Stimulated activated naive B cell treated with anti-CD40 and anti-IgM and Interleukin-4, amounts not matched to agents 10 μg/mL and 1 μg/mL and 100 μg/mL, for 72 hours (primary cell): ENCODE results near the gene PCDH17.

Experiments
- ATAC-seq, 2 donors: fragments of 150-1000 bp; cut with Tn5 transposase; replicated peaks; 2 replicates each; pipeline ENCODE4 v1.10.0; 2021; ENCODE audit warnings: moderate library complexity in 1 of 2
- DNase-seq: peaks from one replicate; pipeline ENCODE4 v3.0.0; 2021
- H3K27ac Mint-ChIP-seq: one replicate; pipeline ENCODE4 v1.8.0; 2022; ENCODE audit warnings: mild to moderate bottlenecking, mixed read lengths
- H3K27me3 Mint-ChIP-seq, 2 donors: one replicate each; pipeline ENCODE4 v1.8.0; 2022; ENCODE audit warnings: mixed read lengths in 2 of 2
- H3K36me3 Mint-ChIP-seq, 2 donors: one replicate each; pipeline ENCODE4 v1.8.0; 2022; ENCODE audit warnings: mixed read lengths in 2 of 2, mild to moderate bottlenecking in 1 of 2
- H3K4me1 Mint-ChIP-seq, 2 donors: one replicate each; pipeline ENCODE4 v1.8.0; 2022; ENCODE audit warnings: mixed read lengths in 2 of 2, mild to moderate bottlenecking in 1 of 2
- H3K4me3 Mint-ChIP-seq, 2 donors: one replicate each; pipeline ENCODE4 v1.8.0; 2022; ENCODE audit warnings: mild to moderate bottlenecking in 2 of 2, mixed read lengths in 2 of 2, moderate library complexity in 1 of 2
- H3K9me3 Mint-ChIP-seq, 2 donors: one replicate each; pipeline ENCODE4 v1.8.0; 2022; ENCODE audit warnings: mixed read lengths in 2 of 2, mild to moderate bottlenecking in 1 of 2

Gene PCDH17, protein sequence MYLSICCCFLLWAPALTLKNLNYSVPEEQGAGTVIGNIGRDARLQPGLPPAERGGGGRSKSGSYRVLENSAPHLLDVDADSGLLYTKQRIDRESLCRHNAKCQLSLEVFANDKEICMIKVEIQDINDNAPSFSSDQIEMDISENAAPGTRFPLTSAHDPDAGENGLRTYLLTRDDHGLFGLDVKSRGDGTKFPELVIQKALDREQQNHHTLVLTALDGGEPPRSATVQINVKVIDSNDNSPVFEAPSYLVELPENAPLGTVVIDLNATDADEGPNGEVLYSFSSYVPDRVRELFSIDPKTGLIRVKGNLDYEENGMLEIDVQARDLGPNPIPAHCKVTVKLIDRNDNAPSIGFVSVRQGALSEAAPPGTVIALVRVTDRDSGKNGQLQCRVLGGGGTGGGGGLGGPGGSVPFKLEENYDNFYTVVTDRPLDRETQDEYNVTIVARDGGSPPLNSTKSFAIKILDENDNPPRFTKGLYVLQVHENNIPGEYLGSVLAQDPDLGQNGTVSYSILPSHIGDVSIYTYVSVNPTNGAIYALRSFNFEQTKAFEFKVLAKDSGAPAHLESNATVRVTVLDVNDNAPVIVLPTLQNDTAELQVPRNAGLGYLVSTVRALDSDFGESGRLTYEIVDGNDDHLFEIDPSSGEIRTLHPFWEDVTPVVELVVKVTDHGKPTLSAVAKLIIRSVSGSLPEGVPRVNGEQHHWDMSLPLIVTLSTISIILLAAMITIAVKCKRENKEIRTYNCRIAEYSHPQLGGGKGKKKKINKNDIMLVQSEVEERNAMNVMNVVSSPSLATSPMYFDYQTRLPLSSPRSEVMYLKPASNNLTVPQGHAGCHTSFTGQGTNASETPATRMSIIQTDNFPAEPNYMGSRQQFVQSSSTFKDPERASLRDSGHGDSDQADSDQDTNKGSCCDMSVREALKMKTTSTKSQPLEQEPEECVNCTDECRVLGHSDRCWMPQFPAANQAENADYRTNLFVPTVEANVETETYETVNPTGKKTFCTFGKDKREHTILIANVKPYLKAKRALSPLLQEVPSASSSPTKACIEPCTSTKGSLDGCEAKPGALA (N-terminal part only)

DNA sequence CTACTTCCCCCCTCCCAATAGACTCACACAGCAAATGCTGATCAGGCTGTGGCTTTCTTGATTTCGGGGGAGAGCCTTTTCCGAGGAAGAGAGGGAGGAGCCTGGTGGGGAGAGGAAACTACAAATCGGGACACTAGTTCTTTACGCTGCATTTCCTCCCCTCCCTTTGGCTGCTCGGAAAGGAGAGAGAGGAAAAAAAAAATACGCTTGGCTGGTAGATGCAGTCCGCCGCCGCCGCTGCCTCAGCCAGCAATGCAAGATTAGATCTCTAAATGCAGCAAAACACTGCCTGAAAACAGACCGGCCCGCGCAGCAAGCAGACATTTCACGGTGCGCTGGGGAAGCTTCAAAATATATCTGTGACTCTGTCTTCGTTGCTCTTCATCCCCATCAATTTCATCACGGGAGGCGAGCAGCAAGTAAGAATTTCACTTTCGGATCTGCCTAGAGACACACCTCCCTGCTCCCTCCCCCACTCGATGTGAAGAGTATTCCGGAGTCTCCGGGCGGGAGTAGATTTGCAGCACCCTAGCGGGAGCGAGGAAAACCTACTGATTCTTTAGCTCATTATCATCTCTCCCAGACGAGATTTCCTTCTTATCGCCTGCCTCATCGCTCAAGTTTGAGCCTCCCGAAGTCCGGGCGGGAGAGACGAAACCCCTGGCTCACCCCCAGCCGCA is at the start of gene PCDH17:
TSS of gene PCDH17 (plus strand) at position 149 of the 680 bp plus-strand sequence. CDS start 803 bp downstream, outside the sequence.
- ATAC-seq = peak in 1 of 2 donors; percentile 11
- Mint-ChIP-seq H3K27me3 (peaks cover 65 to 71% of the 10 kb centered on the region in 2 donors), H3K27ac (peak within 1 kb of the TSS; percentile 82), H3K4me1 (peaks cover 23 to 54% of the 10 kb centered on the region in 2 donors), H3K36me3 (peaks cover 4 to 17% of the 10 kb centered on the region in 2 donors), H3K4me3 (peak within 1 kb of the TSS; percentile 78 to 82), H3K9me3 (peaks cover 8 to 9% of the 10 kb centered on the region in 2 donors)
- DNase-seq = no peak

DNA sequence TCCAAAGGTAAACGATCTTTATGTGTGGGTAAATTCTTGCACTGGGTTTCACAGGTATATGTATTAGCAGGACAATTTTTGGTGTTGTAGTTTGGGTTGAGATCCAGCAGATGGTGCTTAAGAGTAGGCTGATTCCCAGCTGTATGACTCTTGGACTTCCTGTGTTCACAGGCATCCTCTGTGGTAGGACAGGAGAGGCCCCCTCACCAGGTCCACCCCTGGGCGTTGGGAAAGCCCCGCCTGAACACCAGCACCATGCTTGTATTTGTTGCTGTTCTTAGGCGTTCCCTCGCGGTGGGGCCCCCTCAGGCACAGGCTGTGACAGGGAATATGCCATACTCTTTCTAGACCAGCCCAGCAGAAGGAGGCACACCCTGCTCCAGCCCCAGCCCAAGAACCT is 49.5 kb upstream of the PCDH17 start:
- peaks cover 0 to 9% of the 10 kb centered on the region in 2 donors for H3K9me3 Mint-ChIP-seq
- H3K27ac Mint-ChIP-seq = no peak overlapping the region
- no peak for ATAC-seq
- H3K4me3 Mint-ChIP-seq = no peak overlapping the region
- DNase-seq = no peak
- H3K27me3 Mint-ChIP-seq = no peaks in the 10 kb centered on the region
- no peaks in the 10 kb centered on the region for H3K36me3 Mint-ChIP-seq
- no peaks in the 10 kb centered on the region for H3K4me1 Mint-ChIP-seq

DNA sequence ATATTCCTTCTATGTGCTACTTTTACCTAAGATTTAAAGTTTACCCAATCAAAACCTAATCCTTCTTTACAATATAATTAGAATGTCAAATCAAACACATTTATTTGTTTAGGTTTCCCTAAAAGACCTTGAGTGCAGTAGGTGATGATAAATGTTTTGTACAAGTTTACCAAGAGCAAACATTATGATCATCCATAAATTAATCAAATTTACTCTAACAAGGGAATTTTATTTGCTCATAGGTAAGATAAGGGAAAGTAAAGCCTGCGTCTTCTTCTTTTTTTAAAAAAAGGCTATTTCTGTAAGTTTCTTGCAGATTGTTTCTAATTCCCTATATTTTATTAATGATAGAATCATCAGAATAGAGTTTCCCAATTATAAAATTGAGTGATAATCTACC is 48.0 kb upstream of the PCDH17 start:
- H3K4me3 Mint-ChIP-seq = no peak overlapping the region
- H3K9me3 Mint-ChIP-seq = peaks cover 0 to 9% of the 10 kb centered on the region in 2 donors
- no peaks in the 10 kb centered on the region for H3K4me1 Mint-ChIP-seq
- H3K27me3 Mint-ChIP-seq = no peaks in the 10 kb centered on the region
- DNase-seq (no peak), ATAC-seq (no peak)
- no peaks in the 10 kb centered on the region for H3K36me3 Mint-ChIP-seq
- no peak overlapping the region for H3K27ac Mint-ChIP-seq

DNA sequence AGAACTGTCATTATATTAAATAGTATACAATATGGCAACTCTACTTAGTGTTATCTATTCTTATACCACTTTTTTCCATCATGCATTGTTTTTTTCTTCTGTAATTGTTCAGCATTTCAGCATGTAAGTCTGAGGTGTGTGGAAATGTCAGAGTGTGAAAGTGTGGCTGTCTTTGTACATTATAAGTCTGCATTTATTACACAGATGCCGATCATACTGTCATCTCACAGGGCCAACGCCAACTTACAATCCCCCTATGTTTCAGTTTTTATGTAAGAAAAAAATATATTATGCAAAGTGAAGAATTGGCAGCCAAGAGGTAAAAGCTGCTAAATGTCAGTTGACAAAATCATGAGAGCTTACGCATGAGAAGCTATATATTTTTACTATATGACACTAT is 42.9 kb upstream of the PCDH17 start:
- Mint-ChIP-seq H3K36me3 (no peaks in the 10 kb centered on the region), H3K27ac (no peak overlapping the region), H3K4me1 (no peaks in the 10 kb centered on the region), H3K4me3 (no peak overlapping the region), H3K27me3 (no peaks in the 10 kb centered on the region), H3K9me3 (peaks cover 3% of the 10 kb centered on the region in 2 donors)
- ATAC-seq (no peak), DNase-seq (no peak)

DNA sequence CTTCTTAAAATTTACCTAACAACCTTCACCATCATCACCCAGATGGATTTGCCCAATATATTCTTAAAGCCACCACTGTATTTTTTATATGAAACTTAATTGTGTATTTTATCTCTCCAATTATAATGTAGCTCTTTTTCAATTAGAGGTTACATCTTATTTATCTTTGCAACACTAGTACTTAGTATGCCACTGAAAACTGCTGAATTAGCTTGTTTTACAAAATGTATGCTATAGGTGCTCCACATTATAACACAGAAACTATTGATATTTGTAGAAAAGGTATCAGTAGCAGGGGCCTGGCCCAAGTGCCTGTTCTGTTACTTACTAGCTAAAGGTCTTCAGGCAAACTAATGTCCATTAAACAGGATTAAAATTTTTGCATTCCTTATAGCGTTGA is 35.8 kb upstream of the PCDH17 start:
- Mint-ChIP-seq H3K27me3 (no peaks in the 10 kb centered on the region), H3K4me1 (no peaks in the 10 kb centered on the region), H3K4me3 (no peak overlapping the region), H3K9me3 (peaks cover 0 to 3% of the 10 kb centered on the region in 2 donors), H3K27ac (no peak overlapping the region), H3K36me3 (no peaks in the 10 kb centered on the region)
- ATAC-seq (no peak), DNase-seq (no peak)

DNA sequence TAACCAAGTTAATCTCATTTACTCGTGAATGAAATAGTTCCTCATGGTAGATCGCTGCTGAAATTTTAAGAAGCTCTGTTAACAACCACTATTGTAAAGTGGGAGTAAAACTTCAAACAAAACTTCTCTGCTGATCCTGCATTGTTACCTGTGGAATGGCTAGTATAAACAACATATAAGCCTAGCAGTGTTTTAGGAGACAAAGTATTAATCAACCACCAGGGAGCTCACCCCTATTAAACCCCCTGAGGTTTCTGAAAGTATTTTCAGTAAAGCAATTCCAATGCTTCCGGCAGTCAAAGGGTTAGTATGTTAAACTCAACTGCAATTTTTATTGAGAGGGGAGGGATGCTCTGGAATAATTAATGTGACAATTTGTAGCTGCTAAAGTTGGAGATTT is 30.0 kb upstream of the PCDH17 start:
- DNase-seq (no peak), ATAC-seq (no peak)
- H3K27me3 Mint-ChIP-seq = no peaks in the 10 kb centered on the region
- no peak overlapping the region for H3K27ac Mint-ChIP-seq
- H3K4me1 Mint-ChIP-seq = no peaks in the 10 kb centered on the region
- no peak overlapping the region for H3K4me3 Mint-ChIP-seq
- no peaks in the 10 kb centered on the region for H3K36me3 Mint-ChIP-seq
- H3K9me3 Mint-ChIP-seq = no peaks in the 10 kb centered on the region

DNA sequence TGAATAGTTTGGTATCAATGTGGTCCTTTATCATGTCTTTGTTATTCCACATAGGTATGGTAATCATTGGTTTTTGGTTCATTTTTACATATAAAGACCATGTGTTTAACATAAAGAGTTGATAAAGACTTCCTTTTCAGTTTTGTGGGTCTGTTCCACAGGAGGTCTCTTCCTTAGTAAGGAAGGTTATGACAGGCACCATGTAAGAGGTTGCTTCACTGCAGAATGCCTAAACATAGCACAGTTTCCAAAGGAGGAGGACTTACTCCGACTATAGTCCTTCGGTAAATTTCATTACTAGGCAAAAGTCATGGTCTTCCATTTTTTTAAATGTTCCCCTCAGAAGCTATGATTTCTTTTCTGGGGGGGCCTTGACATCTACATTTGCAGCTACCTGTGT is 27.1 kb upstream of the PCDH17 start:
- no peak for ATAC-seq
- no peaks in the 10 kb centered on the region for H3K9me3 Mint-ChIP-seq
- H3K27ac Mint-ChIP-seq = no peak overlapping the region
- DNase-seq = no peak
- no peak overlapping the region for H3K4me3 Mint-ChIP-seq
- H3K27me3 Mint-ChIP-seq = no peaks in the 10 kb centered on the region
- H3K36me3 Mint-ChIP-seq = no peaks in the 10 kb centered on the region
- no peaks in the 10 kb centered on the region for H3K4me1 Mint-ChIP-seq

DNA sequence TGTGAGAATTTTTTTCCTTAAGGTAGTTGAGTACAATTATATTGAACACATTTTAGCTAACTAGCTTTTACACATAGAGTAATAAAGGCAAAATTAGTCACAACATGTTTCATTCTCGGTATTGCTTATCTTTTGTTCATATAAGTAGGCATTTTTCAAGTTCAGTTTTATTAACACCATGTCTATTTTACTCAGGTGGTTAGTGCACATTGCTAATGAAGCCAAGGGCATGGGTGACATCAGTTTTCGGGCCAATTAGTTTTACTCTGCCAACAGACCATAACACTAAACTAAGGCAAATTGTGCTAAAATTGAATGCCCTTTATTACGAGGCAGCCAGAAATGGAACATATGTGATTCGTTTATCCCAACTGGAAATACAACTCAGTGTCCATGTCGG is 19.6 kb upstream of the PCDH17 start:
- no peaks in the 10 kb centered on the region for H3K36me3 Mint-ChIP-seq
- ATAC-seq = no peak

DNA sequence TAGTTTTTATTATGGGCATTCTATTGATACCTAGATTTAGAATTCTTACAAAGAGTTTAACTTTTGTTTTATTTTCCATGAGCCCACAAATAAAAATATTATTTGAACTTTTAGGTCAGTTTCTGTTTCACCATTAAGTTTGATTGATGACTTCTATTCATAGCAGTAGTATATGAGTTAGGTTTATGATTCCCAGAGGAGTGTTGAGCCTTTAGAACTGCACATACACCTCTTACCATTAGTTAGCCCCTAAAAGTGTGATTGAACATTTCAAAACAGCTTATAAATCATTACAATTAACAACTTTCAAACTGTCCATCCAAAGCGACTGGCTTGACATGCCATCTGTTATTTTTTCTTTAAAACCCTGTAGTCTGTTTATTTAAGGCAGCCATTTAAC is 19.0 kb upstream of the PCDH17 start:
- H3K4me3 Mint-ChIP-seq = no peak overlapping the region
- H3K36me3 Mint-ChIP-seq = no peaks in the 10 kb centered on the region
- no peak for DNase-seq
- H3K27ac Mint-ChIP-seq = no peak overlapping the region
- H3K9me3 Mint-ChIP-seq = no peaks in the 10 kb centered on the region
- H3K4me1 Mint-ChIP-seq = no peaks in the 10 kb centered on the region
- ATAC-seq = no peak
- no peaks in the 10 kb centered on the region for H3K27me3 Mint-ChIP-seq

More for the DNA sequence above, 19.6 kb upstream of the PCDH17 start:
- DNase-seq = no peak
- no peaks in the 10 kb centered on the region for H3K9me3 Mint-ChIP-seq
- no peaks in the 10 kb centered on the region for H3K27me3 Mint-ChIP-seq
- no peak overlapping the region for H3K4me3 Mint-ChIP-seq
- H3K27ac Mint-ChIP-seq = no peak overlapping the region
- H3K4me1 Mint-ChIP-seq = no peaks in the 10 kb centered on the region

DNA sequence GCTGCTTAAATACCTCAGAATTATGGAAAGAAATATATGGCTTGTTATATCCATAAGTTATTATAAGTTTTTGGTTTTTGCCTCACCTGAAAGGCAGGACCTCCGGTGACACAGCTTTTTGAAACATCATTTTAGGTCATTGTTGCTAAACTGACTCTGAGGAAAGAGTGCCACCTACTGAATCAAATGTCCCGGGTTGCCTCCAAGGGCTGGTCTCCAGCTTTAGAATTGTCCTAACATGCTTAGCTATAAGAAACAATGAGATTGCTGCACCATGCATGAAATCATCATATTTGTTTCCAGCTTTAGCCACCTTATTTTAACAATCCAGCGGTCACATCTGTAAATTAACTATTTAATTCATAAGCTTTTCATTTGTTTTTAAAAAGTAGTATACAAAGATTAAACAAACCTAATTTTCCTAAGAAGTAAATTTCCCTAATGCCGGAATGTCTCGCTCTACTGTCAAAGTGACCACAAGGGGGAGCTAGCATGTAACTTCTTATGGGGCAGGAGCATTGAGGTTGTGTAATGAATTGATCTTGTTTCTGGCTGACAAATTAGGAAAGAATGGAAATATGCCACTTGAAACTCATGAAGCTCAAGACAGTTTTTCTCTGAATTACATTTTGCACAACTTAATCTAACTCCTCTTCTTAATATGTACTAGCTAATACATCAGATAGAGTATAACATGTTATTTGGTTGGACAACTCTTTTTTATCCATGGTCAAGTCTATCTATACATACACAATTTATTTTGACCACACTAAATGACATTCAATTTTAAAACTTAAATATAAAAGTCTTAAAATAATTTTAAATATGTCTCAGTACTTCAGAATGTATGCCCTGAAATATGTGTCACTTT is 6.7 kb upstream of the PCDH17 start:
- Mint-ChIP-seq H3K9me3 (peaks cover 0 to under 1% of the 10 kb centered on the region in 2 donors), H3K27ac (no peak overlapping the region), H3K27me3 (peaks cover 18 to 20% of the 10 kb centered on the region in 2 donors), H3K36me3 (peaks cover 1 to 2% of the 10 kb centered on the region in 2 donors), H3K4me1 (peaks cover under 1 to 15% of the 10 kb centered on the region in 2 donors), H3K4me3 (no peak overlapping the region)
- ATAC-seq (peak in 1 of 2 donors; percentile 48), DNase-seq (no peak)

DNA sequence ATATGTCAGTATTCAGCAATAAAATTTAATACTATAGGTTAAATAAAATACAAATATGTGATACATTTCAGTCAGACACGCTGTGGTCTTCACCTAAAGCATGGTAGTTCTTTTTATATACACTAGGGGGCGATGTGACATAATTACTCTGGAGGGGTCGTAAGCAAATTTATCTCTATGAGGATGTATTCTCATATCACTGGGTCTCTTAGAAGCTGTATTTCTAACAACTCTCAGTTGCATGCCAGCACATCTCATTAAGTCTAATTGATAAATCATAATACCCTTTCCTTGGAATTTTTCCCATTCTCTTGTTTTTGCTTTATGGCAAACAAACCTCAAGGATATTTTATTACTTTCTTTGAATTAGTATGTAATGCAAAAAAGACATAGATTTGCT is 3.9 kb upstream of the PCDH17 start:
- peaks cover 20 to 43% of the 10 kb centered on the region in 2 donors for H3K4me1 Mint-ChIP-seq
- DNase-seq (no peak), ATAC-seq (peak in 1 of 2 donors; percentile 41)
- H3K27ac Mint-ChIP-seq = no peak overlapping the region
- peaks cover 45 to 49% of the 10 kb centered on the region in 2 donors for H3K27me3 Mint-ChIP-seq
- peaks cover 0 to 2% of the 10 kb centered on the region in 2 donors for H3K9me3 Mint-ChIP-seq
- H3K36me3 Mint-ChIP-seq = peaks cover 3 to 9% of the 10 kb centered on the region in 2 donors
- no peak overlapping the region for H3K4me3 Mint-ChIP-seq

DNA sequence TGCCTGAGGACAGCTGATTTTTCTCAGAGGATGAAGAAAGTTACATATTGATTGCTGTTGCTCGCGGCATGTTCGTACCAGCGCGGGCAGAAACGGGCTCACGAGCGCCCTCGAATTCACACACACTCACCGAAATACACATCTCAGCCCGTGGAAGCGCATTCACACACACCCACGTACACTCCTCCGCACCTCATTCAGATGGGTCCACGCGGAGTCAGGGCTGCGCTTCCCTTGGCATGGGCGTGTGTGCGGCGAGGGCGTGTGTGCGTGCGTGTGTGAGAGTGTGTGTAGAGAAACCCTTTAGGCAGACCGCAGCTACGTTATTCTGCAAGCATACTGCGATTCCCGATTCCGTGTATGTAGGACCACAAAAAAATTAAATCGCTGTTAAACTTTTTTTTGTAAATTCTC is 2.1 kb upstream of the PCDH17 start:
- Mint-ChIP-seq H3K36me3 (peaks cover 3 to 17% of the 10 kb centered on the region in 2 donors), H3K4me3 (peak overlapping the region; percentile 82 to 86), H3K4me1 (peaks cover 21 to 50% of the 10 kb centered on the region in 2 donors), H3K27ac (no peak overlapping the region), H3K27me3 (peaks cover 61 to 66% of the 10 kb centered on the region in 2 donors), H3K9me3 (peaks cover 5 to 6% of the 10 kb centered on the region in 2 donors)
- ATAC-seq (peak; percentile 10 to 30), DNase-seq (no peak)

DNA sequence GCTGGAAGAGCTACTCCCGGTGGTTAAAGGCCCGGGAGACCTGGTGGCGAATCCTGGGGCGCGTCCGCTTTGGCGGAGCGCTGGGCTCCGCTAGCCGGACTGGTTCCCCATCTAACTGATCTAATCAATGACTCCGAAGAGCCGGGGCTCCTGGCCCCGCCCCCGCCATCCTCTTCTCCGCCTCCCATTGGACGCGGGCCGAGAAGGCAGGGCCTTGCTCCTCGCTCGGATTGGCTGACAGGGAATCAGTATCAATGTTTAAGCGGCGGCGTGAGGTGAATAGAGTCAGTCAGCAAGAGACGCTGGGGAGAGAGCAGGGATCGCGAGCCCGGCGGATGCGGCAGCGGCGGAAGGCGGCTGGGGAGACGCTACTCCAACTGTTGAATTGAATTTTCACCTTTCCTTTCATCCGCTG is 1.7 kb upstream of the PCDH17 start:
- Mint-ChIP-seq H3K27me3 (peaks cover 65 to 70% of the 10 kb centered on the region in 2 donors), H3K4me1 (peaks cover 23 to 54% of the 10 kb centered on the region in 2 donors)

More for the DNA sequence above, 1.7 kb upstream of the PCDH17 start:
- Mint-ChIP-seq H3K9me3 (peaks cover 8 to 9% of the 10 kb centered on the region in 2 donors), H3K36me3 (peaks cover 4 to 17% of the 10 kb centered on the region in 2 donors), H3K4me3 (peak overlapping the region; percentile 82 to 86), H3K27ac (peak overlapping the region; percentile 92)
- ATAC-seq (peak; percentile 68 to 76), DNase-seq (peak; percentile 41)
